Astrocyte of the cerebellum (primary cell): ENCODE results near the gene CIC.

ENCODE experiments used
- DNase-seq: peaks from one replicate; pipeline ENCODE4 v3.0.0-alpha.2; 2011; ENCODE audit warnings: low read depth
- H3K4me3 ChIP-seq: 2 replicates; pipeline ENCODE4 v1.5.1; 2011; ENCODE audit warnings: mild to moderate bottlenecking, low read depth, low read length, moderate library complexity
- in situ Hi-C: cut with HindIII; loops from 2 replicates; pipeline ENCODE4 v1.10.0; 2017; ENCODE audit warnings: low sequenced_read_pairs
- TF ChIP-seq, protein P1 (sequence below): IDR thresholded peaks from 2 replicates; pipeline ENCODE4 v1.5.1; 2012; ENCODE audit warnings: low read length, low read depth, moderate library complexity, mild to moderate bottlenecking; ENCODE audit errors: missing control alignments

The CIC gene

DNA sequence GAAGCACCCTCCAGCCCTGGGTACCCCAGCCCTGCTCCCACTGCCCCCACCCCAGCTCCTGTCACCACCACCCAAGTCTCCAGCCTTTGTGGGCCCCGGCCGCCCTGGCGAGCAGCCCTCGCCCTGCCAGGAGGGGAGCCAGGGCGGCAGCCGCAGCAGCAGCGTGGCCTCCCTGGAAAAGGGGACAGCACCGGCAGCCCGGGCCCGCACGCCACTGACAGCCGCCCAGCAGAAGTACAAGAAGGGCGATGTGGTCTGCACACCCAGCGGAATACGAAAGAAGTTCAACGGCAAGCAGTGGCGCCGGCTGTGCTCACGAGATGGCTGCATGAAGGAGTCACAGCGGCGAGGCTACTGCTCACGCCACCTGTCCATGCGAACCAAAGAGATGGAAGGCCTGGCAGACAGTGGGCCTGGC, 3.9 kb downstream of the CIC start:
- H3K4me3 ChIP-seq = no peak overlapping the region
- in situ Hi-C loops = no loop called here
- TF ChIP-seq, protein P1, sequence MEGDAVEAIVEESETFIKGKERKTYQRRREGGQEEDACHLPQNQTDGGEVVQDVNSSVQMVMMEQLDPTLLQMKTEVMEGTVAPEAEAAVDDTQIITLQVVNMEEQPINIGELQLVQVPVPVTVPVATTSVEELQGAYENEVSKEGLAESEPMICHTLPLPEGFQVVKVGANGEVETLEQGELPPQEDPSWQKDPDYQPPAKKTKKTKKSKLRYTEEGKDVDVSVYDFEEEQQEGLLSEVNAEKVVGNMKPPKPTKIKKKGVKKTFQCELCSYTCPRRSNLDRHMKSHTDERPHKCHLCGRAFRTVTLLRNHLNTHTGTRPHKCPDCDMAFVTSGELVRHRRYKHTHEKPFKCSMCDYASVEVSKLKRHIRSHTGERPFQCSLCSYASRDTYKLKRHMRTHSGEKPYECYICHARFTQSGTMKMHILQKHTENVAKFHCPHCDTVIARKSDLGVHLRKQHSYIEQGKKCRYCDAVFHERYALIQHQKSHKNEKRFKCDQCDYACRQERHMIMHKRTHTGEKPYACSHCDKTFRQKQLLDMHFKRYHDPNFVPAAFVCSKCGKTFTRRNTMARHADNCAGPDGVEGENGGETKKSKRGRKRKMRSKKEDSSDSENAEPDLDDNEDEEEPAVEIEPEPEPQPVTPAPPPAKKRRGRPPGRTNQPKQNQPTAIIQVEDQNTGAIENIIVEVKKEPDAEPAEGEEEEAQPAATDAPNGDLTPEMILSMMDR = no peak
- no peak for DNase-seq

DNA sequence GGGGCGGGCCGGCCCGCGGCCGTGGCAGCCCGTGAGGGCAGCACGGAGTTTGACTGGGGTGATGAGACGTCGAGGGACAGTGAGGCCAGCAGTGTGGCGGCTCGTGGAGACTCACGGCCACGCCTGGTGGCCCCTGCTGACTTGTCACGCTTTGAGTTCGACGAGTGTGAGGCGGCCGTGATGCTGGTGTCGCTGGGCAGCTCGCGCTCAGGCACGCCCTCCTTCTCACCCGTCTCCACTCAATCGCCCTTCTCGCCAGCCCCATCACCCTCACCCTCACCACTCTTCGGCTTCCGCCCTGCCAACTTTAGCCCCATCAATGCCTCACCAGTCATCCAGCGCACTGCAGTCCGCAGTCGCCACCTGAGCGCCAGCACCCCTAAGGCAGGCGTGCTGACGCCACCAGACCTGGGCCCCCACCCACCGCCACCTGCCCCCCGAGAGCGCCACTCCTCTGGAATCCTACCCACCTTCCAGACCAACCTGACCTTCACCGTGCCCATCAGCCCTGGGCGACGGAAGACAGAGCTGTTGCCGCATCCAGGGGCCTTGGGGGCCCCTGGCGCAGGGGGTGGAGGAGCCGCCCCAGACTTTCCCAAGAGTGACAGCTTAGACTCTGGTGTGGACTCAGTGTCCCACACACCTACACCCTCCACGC, 4.5 kb downstream of the CIC start:
- in situ Hi-C loops = no loop called here
- no peak for DNase-seq
- H3K4me3 ChIP-seq = no peak overlapping the region
- TF ChIP-seq, protein P1 = no peak

DNA sequence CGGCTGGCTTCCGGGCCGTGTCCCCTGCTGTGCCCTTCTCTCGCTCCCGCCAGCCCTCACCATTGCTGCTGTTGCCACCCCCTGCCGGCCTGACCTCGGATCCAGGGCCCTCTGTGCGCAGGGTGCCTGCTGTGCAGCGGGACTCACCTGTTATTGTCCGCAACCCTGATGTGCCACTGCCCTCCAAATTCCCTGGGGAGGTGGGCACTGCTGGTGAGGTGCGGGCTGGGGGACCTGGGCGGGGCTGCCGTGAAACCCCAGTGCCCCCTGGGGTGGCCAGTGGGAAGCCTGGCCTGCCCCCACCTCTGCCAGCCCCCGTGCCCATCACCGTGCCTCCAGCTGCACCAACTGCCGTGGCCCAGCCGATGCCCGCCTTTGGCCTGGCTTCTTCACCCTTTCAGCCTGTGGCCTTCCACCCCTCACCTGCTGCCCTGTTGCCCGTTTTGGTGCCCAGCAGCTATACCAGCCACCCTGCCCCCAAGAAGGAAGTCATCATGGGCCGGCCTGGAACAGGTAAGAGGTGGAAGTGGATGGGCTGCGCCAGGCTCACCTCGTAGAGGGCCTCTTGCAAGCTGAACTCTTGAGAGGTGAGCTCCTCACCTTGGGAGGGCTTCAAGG, 5.1 kb downstream of the CIC start:
- no peak for DNase-seq
- in situ Hi-C loops = no loop called here
- TF ChIP-seq, protein P1 = no peak
- H3K4me3 ChIP-seq = no peak overlapping the region

DNA sequence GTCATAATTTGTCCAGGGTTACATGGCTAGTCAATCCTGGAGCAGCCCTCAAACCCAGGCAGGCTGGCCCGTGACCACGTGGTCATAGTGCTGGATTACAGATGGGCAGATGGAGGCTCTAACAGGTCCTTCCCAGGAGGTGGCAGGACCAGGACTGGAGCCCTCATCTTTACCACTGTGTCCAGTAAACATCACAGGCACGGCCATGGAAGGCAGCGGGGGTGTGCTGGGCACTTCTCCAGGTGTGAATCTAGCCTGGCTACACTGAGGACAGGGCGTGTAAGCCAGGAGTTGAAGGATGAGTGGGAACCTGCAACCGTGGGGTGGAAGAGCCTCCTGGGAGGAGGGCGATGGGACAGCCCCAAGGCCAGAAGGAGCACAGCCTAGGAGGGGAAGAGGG, 6.1 kb downstream of the CIC start:
- in situ Hi-C loops = no loop called here
- no peak for DNase-seq
- no peak overlapping the region for H3K4me3 ChIP-seq
- TF ChIP-seq, protein P1 = no peak

DNA sequence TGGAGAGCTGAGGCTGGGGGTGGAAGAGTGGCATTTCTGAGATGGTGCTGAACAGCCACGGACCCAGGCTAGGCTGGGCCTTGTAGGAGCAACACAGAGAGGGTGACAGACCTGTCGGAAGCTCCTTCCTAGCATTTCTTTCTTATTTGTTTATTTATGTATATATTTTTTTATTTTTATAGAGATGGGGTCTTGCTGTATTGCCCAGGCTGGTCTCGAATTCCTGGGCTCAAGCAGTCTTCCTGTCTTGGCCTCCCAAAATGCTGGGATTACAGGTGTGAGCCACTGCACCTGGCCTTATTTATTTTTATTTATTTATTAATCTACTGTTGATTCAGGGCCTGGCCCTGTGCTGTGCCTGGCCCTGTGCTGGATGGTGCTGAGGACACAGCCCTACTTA, 6.5 kb downstream of the CIC start:
- DNase-seq = no peak
- H3K4me3 ChIP-seq = no peak overlapping the region
- in situ Hi-C loops = no loop called here
- TF ChIP-seq, protein P1 = no peak

DNA sequence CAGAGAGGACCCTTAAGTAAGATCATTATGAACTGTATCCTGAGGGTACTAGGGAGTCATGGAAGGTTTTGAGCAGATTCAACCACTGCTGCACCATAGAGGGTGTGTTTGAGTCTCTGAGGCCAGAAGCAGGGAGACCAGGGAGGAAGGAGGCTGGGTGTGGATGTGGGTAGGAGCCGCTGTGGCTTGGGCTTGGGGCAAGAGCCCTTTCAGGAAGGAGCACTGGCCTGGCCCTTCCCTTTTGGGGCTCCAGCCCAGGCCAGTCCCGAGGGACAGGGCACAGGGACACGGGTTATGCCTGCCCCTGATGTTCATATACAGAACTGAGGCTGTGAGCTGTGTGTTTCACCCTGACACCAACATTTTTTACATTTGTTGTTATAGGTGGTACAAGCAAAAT, 7.2 kb downstream of the CIC start:
- in situ Hi-C loops = no loop called here
- no peak for DNase-seq
- H3K4me3 ChIP-seq = no peak overlapping the region
- TF ChIP-seq, protein P1 = no peak

DNA sequence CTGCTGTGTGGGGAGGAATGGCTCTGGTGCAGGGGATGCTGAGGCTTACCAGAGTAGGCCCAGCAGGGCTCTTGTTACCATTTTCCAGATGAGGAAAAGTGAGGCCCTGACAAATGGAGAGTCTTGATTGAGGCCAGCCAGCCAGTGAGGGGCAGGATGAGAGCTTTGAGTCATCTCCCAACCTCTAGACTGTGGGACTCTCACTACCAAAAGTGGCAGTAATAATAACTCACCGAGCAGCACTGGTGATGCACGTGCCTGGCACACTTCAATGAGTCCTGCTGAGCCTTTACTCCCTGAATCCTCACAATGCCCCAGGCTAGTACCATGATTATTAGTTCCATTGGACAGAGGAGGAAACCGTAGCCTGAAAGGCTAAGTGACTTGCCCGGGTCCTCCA, 7.8 kb downstream of the CIC start:
- DNase-seq = no peak
- H3K4me3 ChIP-seq = no peak overlapping the region
- TF ChIP-seq, protein P1 = no peak
- in situ Hi-C loops = no loop called here
